Activated CD4-positive, alpha-beta T cell treated with anti-CD3 and anti-CD28 coated beads for 36 hours (primary cell): ENCODE results near the gene PPFIA2. TPM values are rescaled to one million over a fixed set of nuclear protein-coding genes. Genes with fewer than 3 reads are reported as not detected.
"Not testable (repeated sequence)": the region's sequence is repeated elsewhere in the genome, so short reads cannot be mapped to it uniquely, and the experiment has no call there.

Experiments
- ATAC-seq: fragments of 200-7000 bp; cut with Tn5 transposase; one replicate; pipeline ENCODE4 v1.10.0; 2021; ENCODE audit warnings: mild to moderate bottlenecking, moderate library complexity
- CTCF ChIA-PET: fragments of 350-600 bp; sonication (Branson Sonifier 250); formaldehyde crosslinking; loops from one replicate; lab custom pipeline; 2021; ENCODE audit warnings: antibody characterized with exemption; lab: Charles Lee
- POLR2A ChIA-PET: fragments of 350-600 bp; sonication (Branson Sonifier 250); formaldehyde crosslinking; loops from one replicate; lab custom pipeline; 2021; ENCODE audit warnings: antibody characterized with exemption, inconsistent platforms; lab: Charles Lee
- DNase-seq: peaks from one replicate; pipeline ENCODE4 v3.0.0-alpha.2; 2020
- H3K27ac Mint-ChIP-seq: one replicate; pipeline ENCODE4 v1.8.0; 2021; ENCODE audit warnings: mixed read lengths
- H3K27me3 Mint-ChIP-seq: one replicate; pipeline ENCODE4 v1.8.0; 2021; ENCODE audit warnings: mixed read lengths
- H3K36me3 Mint-ChIP-seq: one replicate; pipeline ENCODE4 v1.8.0; 2021; ENCODE audit warnings: low read depth, mixed read lengths
- H3K4me1 Mint-ChIP-seq: one replicate; pipeline ENCODE4 v1.8.0; 2021; ENCODE audit warnings: mixed read lengths
- H3K4me3 Mint-ChIP-seq: one replicate; pipeline ENCODE4 v1.8.0; 2021; ENCODE audit warnings: mild to moderate bottlenecking, moderate library complexity, mixed read lengths
- H3K9me3 Mint-ChIP-seq: one replicate; pipeline ENCODE4 v1.8.0; 2021; ENCODE audit warnings: low read depth, mixed read lengths
- intact Hi-C, 2 experiments: fragments of 100-400 bp; cut with DNase I in 1 of 2; cut with micrococcal nuclease in 1 of 2; formaldehyde crosslinking; loops; one replicate each; pipeline versions ENCODE4 v1.14.2 to v1.15.1; 2022 to 2024; cut with DNase I, micrococcal nuclease
- total RNA-seq, 2 experiments: library from RNA; stranded (reverse); gene quantifications; one replicate each; pipeline ENCODE4 v1.2.3, GENCODE V29; 2021

PPFIA2 gene
- total RNA-seq, 2 experiments from 2014 or later: not detected

DNA sequence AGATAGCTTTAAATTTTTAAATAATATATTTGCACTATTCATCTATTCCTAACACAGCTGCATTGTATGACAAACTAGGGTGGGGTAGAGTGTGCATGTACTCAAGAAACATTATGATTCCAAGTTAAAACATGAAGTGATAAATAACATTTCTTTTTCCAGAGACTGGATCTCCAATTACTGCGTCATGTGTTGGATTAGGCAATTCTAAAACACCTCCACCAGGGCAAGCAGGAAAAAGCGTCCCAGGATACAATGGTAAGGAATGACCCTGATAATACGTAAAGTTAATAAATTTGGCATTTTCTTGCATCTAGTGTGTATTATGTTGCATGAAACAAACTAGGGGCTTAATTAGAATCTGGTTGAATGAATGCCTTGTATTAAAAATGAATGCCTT, 542.4 kb downstream of the PPFIA2 start:
- H3K4me3 Mint-ChIP-seq: no peak overlapping the region
- no peak for ATAC-seq
- intact Hi-C loops: no loop called here
- DNase-seq: no peak
- H3K27ac Mint-ChIP-seq: no peak overlapping the region
- POLR2A ChIA-PET: no interaction called here
- H3K9me3 Mint-ChIP-seq: no peaks in the 10 kb centered on the region
- no peaks in the 10 kb centered on the region for H3K27me3 Mint-ChIP-seq
- H3K4me1 Mint-ChIP-seq: no peaks in the 10 kb centered on the region
- H3K36me3 Mint-ChIP-seq: no peaks in the 10 kb centered on the region
- CTCF ChIA-PET: no interaction called here

DNA sequence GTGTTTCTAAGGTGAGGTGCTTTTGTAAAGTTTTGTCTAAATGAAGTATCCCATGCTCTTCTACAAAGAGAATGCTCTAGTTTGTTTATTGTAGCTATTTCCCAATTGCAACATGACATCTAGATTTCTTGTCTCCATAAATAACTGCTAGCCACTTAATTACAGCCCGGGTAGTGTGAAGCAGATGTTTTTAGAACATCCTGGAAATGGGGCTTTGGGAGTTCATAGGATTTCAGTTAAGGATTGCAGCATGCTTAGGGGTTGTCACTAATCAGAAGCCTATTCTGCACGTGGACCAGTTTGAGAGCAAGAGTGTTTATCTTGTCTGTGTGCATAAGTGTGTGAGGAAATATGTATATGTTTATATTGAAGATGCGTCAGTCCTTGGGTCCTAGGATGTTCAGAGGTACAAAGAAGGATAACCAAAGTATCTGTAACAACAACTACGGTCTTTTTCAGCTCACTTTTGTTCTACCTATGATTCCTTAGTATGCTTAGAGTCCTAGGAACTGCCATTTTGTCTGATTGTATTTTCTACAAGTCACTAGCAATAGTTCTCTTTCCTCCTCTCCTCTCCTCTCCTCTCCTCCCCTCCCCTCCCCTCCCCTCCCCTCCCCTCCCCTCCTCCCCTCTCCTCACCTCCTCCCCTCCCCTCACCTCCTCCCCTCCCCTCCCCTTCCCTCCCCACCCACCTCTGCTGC, 546.0 kb downstream of the PPFIA2 start:
- CTCF ChIA-PET: interaction anchor here (0.9 kb wide), 1 partner anchor 20 kb away, joined by 3 read pairs; no protein-coding TSS in a partner anchor
- H3K4me3 Mint-ChIP-seq: no peak overlapping the region
- POLR2A ChIA-PET: no interaction called here
- no peak for ATAC-seq
- no peak for DNase-seq
- no peaks in the 10 kb centered on the region for H3K9me3 Mint-ChIP-seq
- intact Hi-C loops: no loop called here
- no peak overlapping the region for H3K27ac Mint-ChIP-seq
- no peaks in the 10 kb centered on the region for H3K27me3 Mint-ChIP-seq
- H3K36me3 Mint-ChIP-seq: no peaks in the 10 kb centered on the region
- H3K4me1 Mint-ChIP-seq: no peaks in the 10 kb centered on the region

DNA sequence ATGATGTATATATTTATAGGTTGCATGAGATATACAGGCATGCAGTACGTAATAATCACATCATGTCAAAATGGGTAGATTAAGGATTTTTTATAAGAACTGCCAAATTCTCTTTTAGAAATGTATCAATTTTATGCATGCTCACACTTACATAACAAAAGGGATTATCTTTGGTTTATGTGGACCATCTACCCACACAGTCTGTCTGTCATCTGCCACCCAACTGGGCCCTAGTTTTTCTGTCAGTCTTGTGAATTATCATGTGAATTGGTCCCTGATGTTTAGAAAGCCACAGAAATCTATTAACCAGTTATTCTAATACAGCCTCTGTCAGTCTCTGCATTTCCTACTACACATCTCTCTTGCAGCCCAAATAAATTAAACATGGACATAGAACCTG, 547.8 kb downstream of the PPFIA2 start:
- ChIA-PET CTCF (no interaction called here), POLR2A (no interaction called here)
- no peak overlapping the region for H3K27ac Mint-ChIP-seq
- intact Hi-C loops: no loop called here
- no peaks in the 10 kb centered on the region for H3K4me1 Mint-ChIP-seq
- H3K27me3 Mint-ChIP-seq: no peaks in the 10 kb centered on the region
- H3K36me3 Mint-ChIP-seq: no peaks in the 10 kb centered on the region
- no peak for ATAC-seq
- H3K9me3 Mint-ChIP-seq: no peaks in the 10 kb centered on the region
- DNase-seq: no peak
- no peak overlapping the region for H3K4me3 Mint-ChIP-seq

DNA sequence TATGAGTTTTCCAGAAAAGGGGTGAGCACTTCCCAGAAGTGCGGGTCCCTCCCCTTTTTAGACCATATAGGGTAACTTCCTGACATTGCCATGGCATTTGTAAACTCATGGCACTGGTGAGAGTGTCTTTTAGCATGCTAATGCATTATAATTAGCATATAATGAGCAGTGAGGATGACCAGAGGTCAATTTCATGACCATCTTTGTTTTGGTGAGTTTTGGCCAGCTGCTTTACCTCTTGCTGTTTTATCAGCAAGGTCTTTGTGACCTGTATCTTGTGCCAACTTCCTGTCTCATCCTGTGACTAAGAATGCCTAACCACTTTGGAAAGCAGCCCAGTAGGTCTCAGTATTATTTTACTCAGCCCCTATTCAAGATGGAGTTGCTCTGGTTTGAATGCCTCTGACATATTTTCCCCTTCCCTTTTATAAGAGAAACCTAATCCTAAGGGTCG, 549.4 kb downstream of the PPFIA2 start:
- intact Hi-C loops: not testable (repeated sequence)

DNA sequence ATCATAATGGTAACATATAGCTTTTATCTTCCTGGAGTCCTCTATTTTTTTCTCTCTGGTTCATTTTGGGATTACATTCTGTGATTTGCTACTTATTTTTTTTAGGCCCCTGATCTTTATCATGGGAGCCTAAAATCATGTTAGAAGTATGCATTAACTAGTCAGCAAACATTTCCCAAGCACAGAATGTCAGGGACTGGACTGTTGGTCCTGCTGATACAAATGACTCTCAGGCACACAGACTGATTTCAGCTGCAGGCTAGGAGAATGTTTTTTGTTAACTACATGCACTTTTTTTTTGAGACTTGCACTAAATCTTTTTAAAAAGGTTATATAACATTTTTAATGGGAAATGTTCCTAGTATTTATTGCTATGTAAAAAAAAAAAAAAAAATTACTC, 550.1 kb downstream of the PPFIA2 start:
- no peak overlapping the region for H3K27ac Mint-ChIP-seq
- H3K4me1 Mint-ChIP-seq: no peaks in the 10 kb centered on the region
- no peaks in the 10 kb centered on the region for H3K27me3 Mint-ChIP-seq
- no peaks in the 10 kb centered on the region for H3K36me3 Mint-ChIP-seq
- no peaks in the 10 kb centered on the region for H3K9me3 Mint-ChIP-seq
- no peak overlapping the region for H3K4me3 Mint-ChIP-seq
- ChIA-PET POLR2A (no interaction called here), CTCF (no interaction called here)
- DNase-seq (no peak), ATAC-seq (no peak)
- intact Hi-C loops: no loop called here

More for the DNA sequence above, 549.4 kb downstream of the PPFIA2 start:
- POLR2A ChIA-PET, H3K4me3 Mint-ChIP-seq, H3K4me1 Mint-ChIP-seq, H3K36me3 Mint-ChIP-seq, CTCF ChIA-PET, H3K27ac Mint-ChIP-seq, ATAC-seq, H3K9me3 Mint-ChIP-seq, H3K27me3 Mint-ChIP-seq, DNase-seq: not testable (repeated sequence)

DNA sequence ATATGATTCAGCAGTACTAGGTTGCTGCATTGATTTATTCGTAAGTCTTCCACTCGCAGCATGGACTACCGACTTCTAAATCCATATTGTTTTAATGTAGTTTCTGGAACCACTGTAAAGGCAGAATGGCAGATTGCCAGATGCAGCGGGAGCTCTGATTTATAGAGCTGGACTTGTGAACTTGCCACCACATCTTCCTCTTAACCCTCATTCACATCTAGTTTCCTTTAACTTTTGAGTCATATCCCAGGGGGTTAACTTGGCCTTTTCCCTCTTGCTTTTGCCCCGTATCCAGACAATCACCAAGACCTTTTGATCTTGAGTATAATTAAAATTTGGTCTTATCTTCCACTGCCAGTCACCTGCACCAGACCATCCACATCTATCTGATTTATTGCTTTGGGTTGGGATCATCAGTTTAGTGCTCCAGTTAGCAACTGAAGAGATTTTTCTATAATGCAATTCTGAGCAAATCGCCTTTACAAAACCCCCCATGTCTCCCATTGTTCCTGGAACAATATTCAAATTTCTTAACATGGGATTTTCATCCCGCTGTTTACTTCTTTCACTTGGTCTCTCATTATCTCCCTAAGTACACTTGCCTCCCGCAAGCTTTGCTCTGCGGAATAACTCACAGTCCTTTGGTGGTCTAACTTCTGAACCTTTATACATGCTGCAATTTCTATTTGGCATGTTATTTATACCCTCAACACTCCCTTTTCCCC, 550.8 kb downstream of the PPFIA2 start:
- no peaks in the 10 kb centered on the region for H3K4me1 Mint-ChIP-seq
- DNase-seq (no peak), ATAC-seq (no peak)
- no peaks in the 10 kb centered on the region for H3K27me3 Mint-ChIP-seq
- H3K27ac Mint-ChIP-seq: no peak overlapping the region
- no peak overlapping the region for H3K4me3 Mint-ChIP-seq
- H3K9me3 Mint-ChIP-seq: no peaks in the 10 kb centered on the region
- ChIA-PET CTCF (no interaction called here), POLR2A (no interaction called here)
- intact Hi-C loops: no loop called here
- H3K36me3 Mint-ChIP-seq: no peaks in the 10 kb centered on the region
